ENCODE measurements around the gene NXPH1.

GRCh38 chr7:8442814-8443304, 9.4 kb downstream of the NXPH1 start:
- TF ChIP-seq CTCF (IDR thresholded peaks at IDR 0.05) = no peak
- no peak for TF ChIP-seq POLR2A (IDR thresholded peaks at IDR 0.05)

All from lower leg skin (tissue), 3 donors.